GM18526 (cell line): Measurements from ENCODE around the gene KIDINS220.
A peak's percentile ranks its signal among the peaks of the same experiment; 100 is the strongest.

Experiments
- POLR2A ChIP-seq: IDR thresholded peaks from 3 replicates; pipeline ENCODE4 v1.6.1; 2011; ENCODE audit not compliant: insufficient read length; ENCODE audit errors: extremely low read depth

KIDINS220 gene

GRCh38 chr2:8709611-8710010 is 127.8 kb downstream of the KIDINS220 start:
- TF ChIP-seq POLR2A = no peak

- TF ChIP-seq POLR2A = no peak
Measured at GRCh38 chr2:8704906-8705305, 132.5 kb downstream of the KIDINS220 start.

GRCh38 chr2:8701681-8702379 is 135.6 kb downstream of the KIDINS220 start:
- TF ChIP-seq POLR2A = no peak

GRCh38 chr2:8699839-8700238 is 137.6 kb downstream of the KIDINS220 start:
- TF ChIP-seq POLR2A = no peak

GRCh38 chr2:8697190-8697589 is 140.2 kb downstream of the KIDINS220 start:
- no peak for TF ChIP-seq POLR2A

- TF ChIP-seq POLR2A = no peak
Measured at GRCh38 chr2:8694737-8695136, 142.7 kb downstream of the KIDINS220 start.

- no peak for TF ChIP-seq POLR2A
Measured at GRCh38 chr2:8693157-8693821, 144.1 kb downstream of the KIDINS220 start.

GRCh38 chr2:8692783-8693156 is 144.6 kb downstream of the KIDINS220 start:
- no peak for TF ChIP-seq POLR2A

GRCh38 chr2:8691859-8692437 is 145.5 kb downstream of the KIDINS220 start:
- no peak for TF ChIP-seq POLR2A

GRCh38 chr2:8685697-8686358 is 151.6 kb downstream of the KIDINS220 start:
- TF ChIP-seq POLR2A = no peak

GRCh38 chr2:8684878-8685696 is 152.3 kb downstream of the KIDINS220 start:
- TF ChIP-seq POLR2A = peak; percentile 29

- TF ChIP-seq POLR2A = no peak
Measured at GRCh38 chr2:8684540-8684877, 152.9 kb downstream of the KIDINS220 start.

GRCh38 chr2:8682719-8683667 is 154.4 kb downstream of the KIDINS220 start:
- no peak for TF ChIP-seq POLR2A

GRCh38 chr2:8681786-8682692 is 155.4 kb downstream of the KIDINS220 start, which contains the start of gene ID2:
Gene ID2, plus strand, starts transcription at chr2:8682056. Its CDS starts 110 bp downstream, at chr2:8682166.
- peak; percentile 100 for TF ChIP-seq POLR2A
